ENCODE results near the gene EPS8. TPM values are rescaled to one million over a fixed set of nuclear protein-coding genes. Genes with fewer than 3 reads are reported as not detected.

Gene EPS8
- total RNA-seq, 1 donor, result 2.2 TPM

- no peak for DNase-seq (ENCODE audit: low read depth in 2 of 3, low spot score in 2 of 3)
Measured at GRCh38 chr12:15701206-15701605, 88.0 kb downstream of the EPS8 start.

- DNase-seq (ENCODE audit: low read depth in 2 of 3, low spot score in 2 of 3), result peak in 2 of 3 donors; percentile 76 to 82
Measured at GRCh38 chr12:15700595-15700994, 88.6 kb downstream of the EPS8 start.

GRCh38 chr12:15699886-15700285, 89.3 kb downstream of the EPS8 start:
- no peak for DNase-seq (ENCODE audit: low read depth in 2 of 3, low spot score in 2 of 3)

GRCh38 chr12:15698377-15698871, 90.8 kb downstream of the EPS8 start:
- DNase-seq (ENCODE audit: low read depth in 2 of 3, low spot score in 2 of 3), result no peak

- no peak for DNase-seq (ENCODE audit: low read depth in 2 of 3, low spot score in 2 of 3)
Measured at GRCh38 chr12:15697201-15697600, 92.0 kb downstream of the EPS8 start.

- no peak for DNase-seq (ENCODE audit: low read depth in 2 of 3, low spot score in 2 of 3)
Measured at GRCh38 chr12:15693228-15693911, 95.8 kb downstream of the EPS8 start.

GRCh38 chr12:15691388-15691787, 97.8 kb downstream of the EPS8 start:
- no peak for DNase-seq (ENCODE audit: low read depth in 2 of 3, low spot score in 2 of 3)

- no peak for DNase-seq (ENCODE audit: low read depth in 2 of 3, low spot score in 2 of 3)
Measured at GRCh38 chr12:15690320-15690719, 98.9 kb downstream of the EPS8 start.

GRCh38 chr12:15689751-15690191, 99.4 kb downstream of the EPS8 start:
- no peak for DNase-seq (ENCODE audit: low read depth in 2 of 3, low spot score in 2 of 3)

- no peak for DNase-seq (ENCODE audit: low read depth in 2 of 3, low spot score in 2 of 3)
Measured at GRCh38 chr12:15688838-15689625, 100.2 kb downstream of the EPS8 start.

- no peak for DNase-seq (ENCODE audit: low read depth in 2 of 3, low spot score in 2 of 3)
Measured at GRCh38 chr12:15688202-15688736, 100.9 kb downstream of the EPS8 start.

- no peak for DNase-seq (ENCODE audit: low read depth in 2 of 3, low spot score in 2 of 3)
Measured at GRCh38 chr12:15687583-15687982, 101.6 kb downstream of the EPS8 start.

- DNase-seq (ENCODE audit: low read depth in 2 of 3, low spot score in 2 of 3), result no peak
Measured at GRCh38 chr12:15684896-15685658, 104.1 kb downstream of the EPS8 start.

GRCh38 chr12:15682826-15683225, 106.4 kb downstream of the EPS8 start:
- no peak for DNase-seq (ENCODE audit: low read depth in 2 of 3, low spot score in 2 of 3)

- no peak for DNase-seq (ENCODE audit: low read depth in 2 of 3, low spot score in 2 of 3)
Measured at GRCh38 chr12:15679151-15679550, 110.0 kb downstream of the EPS8 start.

- DNase-seq (ENCODE audit: low read depth in 2 of 3, low spot score in 2 of 3), result no peak
Measured at GRCh38 chr12:15677726-15678201, 111.4 kb downstream of the EPS8 start.

- DNase-seq (ENCODE audit: low read depth in 2 of 3, low spot score in 2 of 3), result no peak
Measured at GRCh38 chr12:15677228-15677627, 112.0 kb downstream of the EPS8 start.

GRCh38 chr12:15672671-15673270, 116.4 kb downstream of the EPS8 start:
- DNase-seq (ENCODE audit: low read depth in 2 of 3, low spot score in 2 of 3), result no peak

GRCh38 chr12:15670756-15671155, 118.4 kb downstream of the EPS8 start:
- no peak for DNase-seq (ENCODE audit: low read depth in 2 of 3, low spot score in 2 of 3)

- DNase-seq (ENCODE audit: low read depth in 2 of 3, low spot score in 2 of 3), result no peak
Measured at GRCh38 chr12:15669256-15669948, 119.8 kb downstream of the EPS8 start.

Measured in hematopoietic multipotent progenitor cell (in vitro differentiated cells).